Natural killer cell (primary cell): ENCODE data around the gene DDX54. TPM values are rescaled to one million over a fixed set of nuclear protein-coding genes. Genes with fewer than 3 reads are reported as not detected.

Source experiments
- ATAC-seq, 3 donors: fragments of 150-1000 bp in 2 of 3; fragments of 200-7000 bp in 1 of 3; cut with Tn5 transposase; 1 replicate in 1 of 3; 2 replicates in 2 of 3; pipeline ENCODE4 v1.10.0; 2021; ENCODE audit warnings: mild to moderate bottlenecking in 2 of 3, moderate library complexity in 2 of 3
- DNase-seq, 2 donors: peaks; one replicate each; pipeline versions ENCODE4 v3.0.0 to v3.0.0-alpha.2; 2013 to 2021; ENCODE audit warnings: mixed read lengths in 1 of 2
- H3K27ac ChIP-seq: one replicate; pipeline ENCODE4 v1.5.1; 2013; ENCODE audit warnings: mild to moderate bottlenecking, low read length
- H3K27me3 ChIP-seq: one replicate; pipeline ENCODE4 v1.6.1; 2013; ENCODE audit warnings: low read length; ENCODE audit not compliant: control insufficient read depth, insufficient read depth
- H3K36me3 ChIP-seq: one replicate; pipeline ENCODE4 v1.6.1; 2013; ENCODE audit warnings: low read length; ENCODE audit not compliant: control insufficient read depth, insufficient read depth
- H3K4me1 ChIP-seq: one replicate; pipeline ENCODE4 v1.6.1; 2013; ENCODE audit warnings: low read length; ENCODE audit not compliant: control insufficient read depth, insufficient read depth
- H3K4me3 ChIP-seq: one replicate; pipeline ENCODE4 v1.5.1; 2013; ENCODE audit warnings: low read length
- H3K9me3 ChIP-seq: one replicate; pipeline ENCODE4 v1.6.1; 2013; ENCODE audit warnings: low read length; ENCODE audit not compliant: control insufficient read depth, insufficient read depth
- H3K27ac Mint-ChIP-seq, 2 donors: one replicate each; pipeline ENCODE4 v1.8.0; 2022; ENCODE audit warnings: mild to moderate bottlenecking in 2 of 2, mixed read lengths in 2 of 2, moderate library complexity in 1 of 2
- H3K27me3 Mint-ChIP-seq, 2 donors: one replicate each; pipeline ENCODE4 v1.8.0; 2022; ENCODE audit warnings: low read depth in 2 of 2, mixed read lengths in 2 of 2
- H3K36me3 Mint-ChIP-seq: one replicate; pipeline ENCODE4 v1.8.0; 2022; ENCODE audit warnings: mixed read lengths
- H3K4me1 Mint-ChIP-seq, 2 donors: one replicate each; pipeline ENCODE4 v1.8.0; 2022; ENCODE audit warnings: mixed read lengths in 2 of 2
- H3K4me3 Mint-ChIP-seq: one replicate; pipeline ENCODE4 v1.8.0; 2022; ENCODE audit warnings: mild to moderate bottlenecking, moderate library complexity, mixed read lengths
- H3K9me3 Mint-ChIP-seq, 2 donors: one replicate each; pipeline ENCODE4 v1.8.0; 2022; ENCODE audit warnings: mixed read lengths in 2 of 2
- WGBS: methylation state at CpG from one replicate; pipeline ENCODE4 v1.1.7; 2013; ENCODE audit warnings: missing lambda C conversion rate; ENCODE audit not compliant: insufficient coverage; 5-methylcytosine and 5-hydroxymethylcytosine counted together
- intact Hi-C: fragments of 100-400 bp; cut with micrococcal nuclease; formaldehyde crosslinking; loops from one replicate; pipeline ENCODE4 v1.14.2; 2022
- total RNA-seq, 4 donors: library from RNA; stranded (reverse); fragments of 120-200 nt in 1 of 4; gene quantifications; one replicate each; pipeline versions ENCODE4 v1.2.3 to v1.2.4, GENCODE V29; 2013 to 2022
- TF ChIP-seq, protein P1 (sequence below): fragments of 200-600 bp; IDR thresholded peaks from one replicate; pipeline ENCODE4 v1.8.0; 2022; ENCODE audit warnings: antibody characterized with exemption

Gene DDX54
- total RNA-seq, 3 donors from 2014 or later (not counting 1 experiment from before 2014, with no cell fraction given): 84.6 to 100 (median 97.1) TPM

DNA sequence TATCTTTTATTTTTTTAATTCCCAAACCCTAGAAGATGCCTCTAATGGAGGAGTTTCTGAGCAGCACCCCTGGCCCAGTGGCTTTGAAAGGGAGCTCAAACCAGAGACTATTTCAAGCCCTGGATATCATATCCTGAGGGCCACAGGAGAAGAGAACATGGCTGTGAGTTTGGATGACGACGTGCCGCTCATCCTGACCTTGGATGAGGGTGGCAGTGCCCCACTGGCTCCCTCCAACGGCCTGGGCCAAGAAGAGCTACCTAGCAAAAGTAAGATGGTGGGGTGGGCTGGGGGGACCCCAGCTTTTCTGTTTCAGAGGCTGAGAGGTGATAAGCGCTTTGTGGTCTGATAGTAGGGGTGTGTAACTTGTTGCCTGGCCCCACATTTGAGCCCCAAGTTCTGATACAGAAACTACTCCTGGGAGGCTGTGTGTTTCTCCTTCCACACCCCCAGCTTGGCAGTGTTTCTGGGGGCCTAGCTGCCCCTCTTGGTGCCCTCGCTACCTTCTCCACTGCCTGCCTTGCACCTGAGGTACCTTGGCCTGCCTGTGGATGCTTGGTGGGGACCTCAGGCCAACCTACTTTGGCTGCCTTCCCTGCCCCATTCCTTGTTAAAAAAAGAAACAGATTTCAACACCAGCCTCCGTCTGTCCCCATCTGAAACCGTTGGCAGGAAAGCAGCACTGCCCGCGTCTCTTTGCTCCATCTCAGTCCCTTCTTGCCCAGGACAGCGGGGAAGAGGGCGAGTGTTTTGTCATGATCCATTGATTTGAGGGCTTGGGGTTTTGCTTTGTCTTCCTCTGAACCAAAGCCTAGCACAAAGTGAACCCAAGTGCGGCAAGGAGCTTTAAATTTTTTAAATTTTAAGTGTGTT, 41.7 kb upstream of the DDX54 start:
- Mint-ChIP-seq H3K4me3 (no peak overlapping the region), H3K27ac (no peak overlapping the region), H3K9me3 (no peaks in the 10 kb centered on the region), H3K4me1 (peaks cover 11 to 19% of the 10 kb centered on the region in 2 donors), H3K36me3 (no peaks in the 10 kb centered on the region), H3K27me3 (no peaks in the 10 kb centered on the region)
- no peak overlapping the region for H3K27ac ChIP-seq
- DNase-seq (no peak), ATAC-seq (no peak)
- H3K36me3 ChIP-seq: peaks cover 11% of the 10 kb centered on the region
- H3K9me3 ChIP-seq: no peaks in the 10 kb centered on the region
- no peak overlapping the region for H3K4me3 ChIP-seq
- WGBS: 92% methylated on average over 13 of the region's 13 CpGs
- intact Hi-C loops: no loop called here
- no peaks in the 10 kb centered on the region for H3K27me3 ChIP-seq
- TF ChIP-seq, protein P1, sequence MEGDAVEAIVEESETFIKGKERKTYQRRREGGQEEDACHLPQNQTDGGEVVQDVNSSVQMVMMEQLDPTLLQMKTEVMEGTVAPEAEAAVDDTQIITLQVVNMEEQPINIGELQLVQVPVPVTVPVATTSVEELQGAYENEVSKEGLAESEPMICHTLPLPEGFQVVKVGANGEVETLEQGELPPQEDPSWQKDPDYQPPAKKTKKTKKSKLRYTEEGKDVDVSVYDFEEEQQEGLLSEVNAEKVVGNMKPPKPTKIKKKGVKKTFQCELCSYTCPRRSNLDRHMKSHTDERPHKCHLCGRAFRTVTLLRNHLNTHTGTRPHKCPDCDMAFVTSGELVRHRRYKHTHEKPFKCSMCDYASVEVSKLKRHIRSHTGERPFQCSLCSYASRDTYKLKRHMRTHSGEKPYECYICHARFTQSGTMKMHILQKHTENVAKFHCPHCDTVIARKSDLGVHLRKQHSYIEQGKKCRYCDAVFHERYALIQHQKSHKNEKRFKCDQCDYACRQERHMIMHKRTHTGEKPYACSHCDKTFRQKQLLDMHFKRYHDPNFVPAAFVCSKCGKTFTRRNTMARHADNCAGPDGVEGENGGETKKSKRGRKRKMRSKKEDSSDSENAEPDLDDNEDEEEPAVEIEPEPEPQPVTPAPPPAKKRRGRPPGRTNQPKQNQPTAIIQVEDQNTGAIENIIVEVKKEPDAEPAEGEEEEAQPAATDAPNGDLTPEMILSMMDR: no peak
- H3K4me1 ChIP-seq: peaks cover 39% of the 10 kb centered on the region

DNA sequence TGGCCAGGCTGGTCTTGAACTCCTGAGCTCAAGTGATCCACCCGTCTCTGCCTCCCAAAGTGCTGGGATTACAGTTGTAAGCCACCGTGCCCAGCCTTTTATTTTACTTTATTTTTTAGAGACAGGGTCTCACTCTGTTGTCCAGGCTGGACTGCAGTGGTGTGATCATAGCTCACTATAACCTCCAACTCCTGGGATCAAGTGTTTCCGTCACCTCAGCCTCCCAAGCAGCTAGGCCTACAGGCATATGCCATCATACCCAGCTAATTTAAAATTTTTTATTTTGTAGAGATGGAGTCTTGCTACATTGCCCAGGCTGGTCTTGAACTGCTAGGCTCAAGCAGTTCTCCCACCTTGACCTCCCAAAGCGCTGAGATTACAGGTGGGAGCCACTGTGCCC, 39.7 kb upstream of the DDX54 start:
- intact Hi-C loops: no loop called here
- no peak for ATAC-seq
- no peak for DNase-seq
- no peak overlapping the region for H3K4me3 Mint-ChIP-seq
- Histone ChIP-seq H3K9me3 (no peaks in the 10 kb centered on the region), H3K27me3 (no peaks in the 10 kb centered on the region), H3K27ac (no peak overlapping the region), H3K4me3 (no peak overlapping the region), H3K36me3 (peaks cover 3% of the 10 kb centered on the region), H3K4me1 (peaks cover 35% of the 10 kb centered on the region)
- H3K27me3 Mint-ChIP-seq: no peaks in the 10 kb centered on the region
- peaks cover 22 to 31% of the 10 kb centered on the region in 2 donors for H3K4me1 Mint-ChIP-seq
- no peaks in the 10 kb centered on the region for H3K36me3 Mint-ChIP-seq
- WGBS: 96% methylated on average over 4 of the region's 4 CpGs
- TF ChIP-seq, protein P1: no peak
- no peak overlapping the region for H3K27ac Mint-ChIP-seq
- H3K9me3 Mint-ChIP-seq: no peaks in the 10 kb centered on the region

DNA sequence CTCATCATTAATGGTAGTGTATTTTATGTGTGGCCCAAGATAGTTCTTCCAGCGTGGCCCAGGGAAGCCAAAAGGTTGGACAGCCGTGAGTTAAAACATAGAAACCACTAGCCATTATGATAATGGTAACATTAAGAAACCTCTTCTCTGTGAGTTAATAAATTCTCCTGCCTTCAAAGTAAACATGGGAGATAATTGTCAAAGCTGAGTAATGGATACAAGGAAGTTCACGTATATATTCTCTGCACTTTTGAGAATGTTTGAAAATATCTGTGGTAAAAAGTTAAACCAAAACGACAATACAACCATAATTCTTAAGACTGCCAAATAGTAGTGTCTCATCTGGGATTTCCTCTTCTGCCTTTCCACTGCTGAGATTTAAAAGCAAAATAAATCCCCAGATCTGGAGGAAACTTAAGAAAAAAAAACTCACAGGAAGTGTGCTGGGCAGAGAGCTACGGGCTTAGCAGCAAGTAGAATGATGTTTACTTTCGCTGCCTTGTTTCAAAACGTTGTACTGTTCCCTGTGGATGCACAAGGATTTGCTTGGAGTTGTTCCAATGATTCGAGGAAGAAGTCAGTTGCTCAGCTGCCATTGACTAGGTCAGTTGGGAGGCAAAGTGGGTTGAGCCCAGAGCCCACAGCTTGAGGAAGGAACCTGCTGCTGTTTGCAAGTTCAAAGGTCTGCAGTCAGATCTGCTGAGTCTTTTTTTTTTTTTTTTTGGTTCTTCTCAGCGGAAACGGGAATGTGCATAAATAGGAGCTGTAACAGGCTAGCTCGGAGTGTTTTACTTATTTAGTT, 37.7 kb upstream of the DDX54 start:
- H3K4me3 Mint-ChIP-seq: peak overlapping the region; percentile 42
- TF ChIP-seq, protein P1: no peak
- no peaks in the 10 kb centered on the region for H3K36me3 Mint-ChIP-seq
- H3K4me3 ChIP-seq: no peak overlapping the region
- H3K27ac ChIP-seq: peak overlapping the region; percentile 41
- H3K27me3 Mint-ChIP-seq: no peaks in the 10 kb centered on the region
- no peaks in the 10 kb centered on the region for H3K9me3 ChIP-seq
- H3K27me3 ChIP-seq: no peaks in the 10 kb centered on the region
- H3K27ac Mint-ChIP-seq: peak overlapping the region in 1 of 2 donors; percentile 85
- ATAC-seq: no peak
- no peaks in the 10 kb centered on the region for H3K9me3 Mint-ChIP-seq
- DNase-seq: peak in 1 of 2 donors; percentile 49
- peaks cover 25% of the 10 kb centered on the region for H3K4me1 ChIP-seq
- H3K4me1 Mint-ChIP-seq: peaks cover 22 to 28% of the 10 kb centered on the region in 2 donors
- no peaks in the 10 kb centered on the region for H3K36me3 ChIP-seq
- WGBS: 10% methylated on average over 4 of the region's 11 CpGs
- intact Hi-C loops: no loop called here
